ENCODE data around the gene TPRX2. TPM values are rescaled to one million over a fixed set of nuclear protein-coding genes. Genes with fewer than 3 reads are reported as not detected.

Gene TPRX2
- total and polyA plus RNA-seq, 8 donors = not detected

GRCh38 chr19:47896019-47896418, 37.0 kb downstream of the TPRX2 start:
- peaks cover 0 to 16% (median 3%) of the 10 kb centered on the region in 4 donors for H3K9me3 ChIP-seq
- H3K27me3 ChIP-seq = peaks cover 0 to 6% (median 0%) of the 10 kb centered on the region in 3 donors
- intact Hi-C loops (cut with DNase I; ENCODE audit: low total_unique reads) = no loop called here
- H3K36me3 ChIP-seq = no peaks in the 10 kb centered on the region
- 72 to 96% (median 95%) methylated on average over 4 of the region's 4 CpGs for WGBS, 5 donors
- H3K4me3 ChIP-seq = no peak overlapping the region
- TF ChIP-seq CTCF (IDR thresholded peaks at IDR 0.05) = no peak
- no peak for TF ChIP-seq POLR2A (IDR thresholded peaks at IDR 0.05)
- TF ChIP-seq EP300 (IDR thresholded peaks at IDR 0.05) = no peak
- TF ChIP-seq POLR2AphosphoS5 (IDR thresholded peaks at IDR 0.05) = no peak
- DNase-seq = no peak
- peaks cover 0 to 13% (median 3%) of the 10 kb centered on the region in 4 donors for H3K4me1 ChIP-seq
- no peak overlapping the region for H3K27ac ChIP-seq

GRCh38 chr19:47896773-47897172, 37.7 kb downstream of the TPRX2 start:
- H3K4me1 ChIP-seq = peaks cover 0 to 5% (median under 1%) of the 10 kb centered on the region in 4 donors
- TF ChIP-seq POLR2A (IDR thresholded peaks at IDR 0.05) (no peak), CTCF (IDR thresholded peaks at IDR 0.05) (no peak), POLR2AphosphoS5 (IDR thresholded peaks at IDR 0.05) (no peak), EP300 (IDR thresholded peaks at IDR 0.05) (no peak)
- H3K36me3 ChIP-seq = no peaks in the 10 kb centered on the region
- H3K27me3 ChIP-seq = peaks cover 0 to 6% (median 0%) of the 10 kb centered on the region in 3 donors
- H3K4me3 ChIP-seq = no peak overlapping the region
- H3K27ac ChIP-seq = no peak overlapping the region
- DNase-seq = peak in 1 of 2 donors; percentile 25
- WGBS, 5 donors = 58 to 72% (median 71%) methylated on average over 5 of the region's 5 CpGs
- H3K9me3 ChIP-seq = peaks cover 0 to 16% (median 3%) of the 10 kb centered on the region in 4 donors
- intact Hi-C loops (cut with DNase I; ENCODE audit: low total_unique reads) = no loop called here

- WGBS, 5 donors = 63 to 80% (median 76%) methylated on average over 9 of the region's 9 CpGs
- Histone ChIP-seq H3K27me3 (peaks cover 0 to 10% (median 0%) of the 10 kb centered on the region in 3 donors), H3K27ac (no peak overlapping the region), H3K4me1 (no peaks in the 10 kb centered on the region), H3K4me3 (no peak overlapping the region), H3K36me3 (no peaks in the 10 kb centered on the region), H3K9me3 (peaks cover 0 to 10% (median 3%) of the 10 kb centered on the region in 4 donors)
- no peak for TF ChIP-seq CTCF (IDR thresholded peaks at IDR 0.05)
- TF ChIP-seq POLR2A (IDR thresholded peaks at IDR 0.05) = no peak
- TF ChIP-seq POLR2AphosphoS5 (IDR thresholded peaks at IDR 0.05) = no peak
- intact Hi-C loops (cut with DNase I; ENCODE audit: low total_unique reads) = no loop called here
- peak; percentile 9 to 17 for DNase-seq
Observed at GRCh38 chr19:47897861-47898260, 38.8 kb downstream of the TPRX2 start.

- peak in 1 of 2 donors; percentile 4 for DNase-seq
- Histone ChIP-seq H3K4me1 (no peaks in the 10 kb centered on the region), H3K27ac (no peak overlapping the region), H3K4me3 (no peak overlapping the region), H3K9me3 (peaks cover 0 to 10% (median 3%) of the 10 kb centered on the region in 4 donors), H3K36me3 (no peaks in the 10 kb centered on the region), H3K27me3 (peaks cover 0 to 15% (median 0%) of the 10 kb centered on the region in 3 donors)
- no peak for TF ChIP-seq EP300 (IDR thresholded peaks at IDR 0.05)
- TF ChIP-seq POLR2A (IDR thresholded peaks at IDR 0.05) = no peak
- TF ChIP-seq CTCF (IDR thresholded peaks at IDR 0.05) = no peak
- TF ChIP-seq POLR2AphosphoS5 (IDR thresholded peaks at IDR 0.05) = no peak
- 87 to 94% (median 93%) methylated on average over 8 of the region's 8 CpGs for WGBS, 5 donors
- intact Hi-C loops (cut with DNase I; ENCODE audit: low total_unique reads) = no loop called here
Observed at GRCh38 chr19:47899335-47899734, 40.3 kb downstream of the TPRX2 start.

Measured in stomach (tissue), 9 donors.